Liver (tissue), 3 donors: ENCODE data around the gene CYB5R4.

Source experiments
- EGR1 ChIP-seq, 2 donors: IDR thresholded peaks; 2 replicates each; pipeline ENCODE4 v1.6.1; 2016 to 2018; ENCODE audit warnings: antibody characterized with exemption in 2 of 2, low read depth in 2 of 2
- FOXA1 ChIP-seq: IDR thresholded peaks from 2 replicates; pipeline ENCODE4 v1.6.1; 2016; ENCODE audit warnings: antibody characterized with exemption
- GABPA ChIP-seq, 2 donors: IDR thresholded peaks in 1 of 2; conservative IDR thresholded peaks in 1 of 2; 2 replicates each; pipeline ENCODE4 v1.6.1; 2016; ENCODE audit warnings: antibody characterized with exemption in 2 of 2, mild to moderate bottlenecking in 1 of 2, moderate library complexity in 1 of 2
- JUND ChIP-seq, 2 donors: IDR thresholded peaks; 2 replicates each; pipeline ENCODE4 v1.6.1; 2016; ENCODE audit warnings: antibody characterized with exemption in 2 of 2
- SP1 ChIP-seq: IDR thresholded peaks from 2 replicates; pipeline ENCODE4 v1.6.1; 2018; ENCODE audit warnings: antibody characterized with exemption, mild to moderate bottlenecking
- TAF1 ChIP-seq: conservative IDR thresholded peaks from 2 replicates; pipeline ENCODE4 v1.6.1; 2016; ENCODE audit warnings: antibody characterized with exemption, mild to moderate bottlenecking
- YY1 ChIP-seq: IDR thresholded peaks from 2 replicates; pipeline ENCODE4 v1.6.1; 2016; ENCODE audit warnings: antibody characterized with exemption, mild to moderate bottlenecking
- TF ChIP-seq, protein P1 (sequence below): fragments of 150-350 bp; IDR thresholded peaks from 2 replicates; pipeline ENCODE4 v1.5.1; 2017; ENCODE audit warnings: improper control_type of control experiment, low read depth, low read length; ENCODE audit not compliant: missing input control
- TF ChIP-seq, protein P2 (sequence below): IDR thresholded peaks from 2 replicates; pipeline ENCODE4 v1.6.1; 2016; ENCODE audit warnings: antibody characterized with exemption, mild to moderate bottlenecking
- TF ChIP-seq, protein P3 (sequence below): IDR thresholded peaks from 2 replicates; pipeline ENCODE4 v1.6.1; 2016; ENCODE audit warnings: antibody characterized with exemption
- donor health status: healthy.
- donor health status: healthy.

DNA sequence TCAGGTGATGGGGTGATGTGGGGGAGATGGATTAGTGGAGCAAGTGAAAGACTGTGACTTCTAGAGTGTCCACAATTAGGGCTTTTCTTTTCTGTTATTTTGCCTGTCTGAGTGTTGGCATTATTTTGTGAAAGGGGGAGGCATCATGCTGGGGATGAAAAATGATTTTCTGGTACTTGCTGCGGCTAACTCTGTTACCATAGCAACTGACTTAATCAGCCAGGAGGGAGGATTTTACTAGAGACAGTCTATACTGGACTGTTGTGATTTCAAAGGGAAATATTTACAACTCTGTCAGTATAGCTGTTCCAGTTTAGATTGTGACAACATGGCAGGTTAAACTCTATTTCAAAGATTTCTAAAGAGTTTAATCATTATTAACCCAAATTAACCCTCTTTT lies 143.6 kb downstream of the CYB5R4 start:
- TF ChIP-seq, protein P1, sequence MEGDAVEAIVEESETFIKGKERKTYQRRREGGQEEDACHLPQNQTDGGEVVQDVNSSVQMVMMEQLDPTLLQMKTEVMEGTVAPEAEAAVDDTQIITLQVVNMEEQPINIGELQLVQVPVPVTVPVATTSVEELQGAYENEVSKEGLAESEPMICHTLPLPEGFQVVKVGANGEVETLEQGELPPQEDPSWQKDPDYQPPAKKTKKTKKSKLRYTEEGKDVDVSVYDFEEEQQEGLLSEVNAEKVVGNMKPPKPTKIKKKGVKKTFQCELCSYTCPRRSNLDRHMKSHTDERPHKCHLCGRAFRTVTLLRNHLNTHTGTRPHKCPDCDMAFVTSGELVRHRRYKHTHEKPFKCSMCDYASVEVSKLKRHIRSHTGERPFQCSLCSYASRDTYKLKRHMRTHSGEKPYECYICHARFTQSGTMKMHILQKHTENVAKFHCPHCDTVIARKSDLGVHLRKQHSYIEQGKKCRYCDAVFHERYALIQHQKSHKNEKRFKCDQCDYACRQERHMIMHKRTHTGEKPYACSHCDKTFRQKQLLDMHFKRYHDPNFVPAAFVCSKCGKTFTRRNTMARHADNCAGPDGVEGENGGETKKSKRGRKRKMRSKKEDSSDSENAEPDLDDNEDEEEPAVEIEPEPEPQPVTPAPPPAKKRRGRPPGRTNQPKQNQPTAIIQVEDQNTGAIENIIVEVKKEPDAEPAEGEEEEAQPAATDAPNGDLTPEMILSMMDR = no peak
- TF ChIP-seq, protein P2, sequence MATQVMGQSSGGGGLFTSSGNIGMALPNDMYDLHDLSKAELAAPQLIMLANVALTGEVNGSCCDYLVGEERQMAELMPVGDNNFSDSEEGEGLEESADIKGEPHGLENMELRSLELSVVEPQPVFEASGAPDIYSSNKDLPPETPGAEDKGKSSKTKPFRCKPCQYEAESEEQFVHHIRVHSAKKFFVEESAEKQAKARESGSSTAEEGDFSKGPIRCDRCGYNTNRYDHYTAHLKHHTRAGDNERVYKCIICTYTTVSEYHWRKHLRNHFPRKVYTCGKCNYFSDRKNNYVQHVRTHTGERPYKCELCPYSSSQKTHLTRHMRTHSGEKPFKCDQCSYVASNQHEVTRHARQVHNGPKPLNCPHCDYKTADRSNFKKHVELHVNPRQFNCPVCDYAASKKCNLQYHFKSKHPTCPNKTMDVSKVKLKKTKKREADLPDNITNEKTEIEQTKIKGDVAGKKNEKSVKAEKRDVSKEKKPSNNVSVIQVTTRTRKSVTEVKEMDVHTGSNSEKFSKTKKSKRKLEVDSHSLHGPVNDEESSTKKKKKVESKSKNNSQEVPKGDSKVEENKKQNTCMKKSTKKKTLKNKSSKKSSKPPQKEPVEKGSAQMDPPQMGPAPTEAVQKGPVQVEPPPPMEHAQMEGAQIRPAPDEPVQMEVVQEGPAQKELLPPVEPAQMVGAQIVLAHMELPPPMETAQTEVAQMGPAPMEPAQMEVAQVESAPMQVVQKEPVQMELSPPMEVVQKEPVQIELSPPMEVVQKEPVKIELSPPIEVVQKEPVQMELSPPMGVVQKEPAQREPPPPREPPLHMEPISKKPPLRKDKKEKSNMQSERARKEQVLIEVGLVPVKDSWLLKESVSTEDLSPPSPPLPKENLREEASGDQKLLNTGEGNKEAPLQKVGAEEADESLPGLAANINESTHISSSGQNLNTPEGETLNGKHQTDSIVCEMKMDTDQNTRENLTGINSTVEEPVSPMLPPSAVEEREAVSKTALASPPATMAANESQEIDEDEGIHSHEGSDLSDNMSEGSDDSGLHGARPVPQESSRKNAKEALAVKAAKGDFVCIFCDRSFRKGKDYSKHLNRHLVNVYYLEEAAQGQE = no peak
- TF ChIP-seq EGR1 (IDR thresholded peaks at IDR 0.05; ENCODE audit: low read depth in 2 of 2) (no peak), GABPA (IDR thresholded peaks at IDR 0.05 in 1 of 2, conservative IDR thresholded peaks at IDR 0.05 in 1 of 2) (no peak), TAF1 (no peak), FOXA1 (no peak), JUND (IDR thresholded peaks at IDR 0.05) (no peak), YY1 (no peak), SP1 (no peak)
- TF ChIP-seq, protein P3, sequence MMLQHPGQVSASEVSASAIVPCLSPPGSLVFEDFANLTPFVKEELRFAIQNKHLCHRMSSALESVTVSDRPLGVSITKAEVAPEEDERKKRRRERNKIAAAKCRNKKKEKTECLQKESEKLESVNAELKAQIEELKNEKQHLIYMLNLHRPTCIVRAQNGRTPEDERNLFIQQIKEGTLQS = no peak
